Esophagus (tissue), 2 donors: ENCODE measurements around the gene SLC7A8. TPM values are rescaled to one million over a fixed set of nuclear protein-coding genes. Genes with fewer than 3 reads are reported as not detected.

Experiments
- H3K27ac ChIP-seq, 2 donors: one replicate each; pipeline ENCODE4 v1.5.1; 2013; ENCODE audit warnings: low read depth in 2 of 2, mild to moderate bottlenecking in 2 of 2, inconsistent platforms in 1 of 2, low read length in 1 of 2, moderate library complexity in 1 of 2
- H3K27me3 ChIP-seq, 2 donors: one replicate each; pipeline ENCODE4 v1.6.1; 2013; ENCODE audit warnings: low read length in 2 of 2, control low read depth in 1 of 2, mild to moderate bottlenecking in 1 of 2; ENCODE audit not compliant: insufficient read depth in 2 of 2, control insufficient read depth in 1 of 2
- H3K36me3 ChIP-seq, 2 donors: one replicate each; pipeline ENCODE4 v1.6.1; 2013; ENCODE audit warnings: low read length in 1 of 2; ENCODE audit not compliant: control insufficient read depth in 2 of 2, insufficient read depth in 2 of 2
- H3K4me1 ChIP-seq, 2 donors: one replicate each; pipeline ENCODE4 v1.6.1; 2013; ENCODE audit warnings: low read length in 1 of 2; ENCODE audit not compliant: control insufficient read depth in 2 of 2, insufficient read depth in 2 of 2
- H3K4me3 ChIP-seq, 2 donors: one replicate each; pipeline ENCODE4 v1.5.1; 2013; ENCODE audit warnings: low read length in 2 of 2, mild to moderate bottlenecking in 2 of 2, low read depth in 1 of 2, moderate library complexity in 1 of 2
- H3K9me3 ChIP-seq, 2 donors: one replicate each; pipeline ENCODE4 v1.6.1; 2013; ENCODE audit warnings: mild to moderate bottlenecking in 2 of 2, low read depth in 1 of 2, low read length in 1 of 2, moderate library complexity in 1 of 2; ENCODE audit not compliant: control insufficient read depth in 2 of 2, insufficient read depth in 1 of 2
- WGBS, 2 donors: extraction: QIAGEN DNeasy Blood & Tissue Kit; methylation state at CpG; one replicate each; pipeline ENCODE4 v1.1.7; 2013; 5-methylcytosine and 5-hydroxymethylcytosine counted together
- polyA plus RNA-seq, 2 donors: library from polyadenylated mRNA; stranded (reverse); fragments of 200-250 nt; gene quantifications; one replicate each; pipeline ENCODE4 v1.2.3, GENCODE V29; 2013
- donor health status: healthy with polysubstance abuse.
- donor health status: Bipolar disorder and iron deficiency.

Gene SLC7A8
- polyA plus RNA-seq, 2 donors = 27.5 to 33.4 TPM

DNA sequence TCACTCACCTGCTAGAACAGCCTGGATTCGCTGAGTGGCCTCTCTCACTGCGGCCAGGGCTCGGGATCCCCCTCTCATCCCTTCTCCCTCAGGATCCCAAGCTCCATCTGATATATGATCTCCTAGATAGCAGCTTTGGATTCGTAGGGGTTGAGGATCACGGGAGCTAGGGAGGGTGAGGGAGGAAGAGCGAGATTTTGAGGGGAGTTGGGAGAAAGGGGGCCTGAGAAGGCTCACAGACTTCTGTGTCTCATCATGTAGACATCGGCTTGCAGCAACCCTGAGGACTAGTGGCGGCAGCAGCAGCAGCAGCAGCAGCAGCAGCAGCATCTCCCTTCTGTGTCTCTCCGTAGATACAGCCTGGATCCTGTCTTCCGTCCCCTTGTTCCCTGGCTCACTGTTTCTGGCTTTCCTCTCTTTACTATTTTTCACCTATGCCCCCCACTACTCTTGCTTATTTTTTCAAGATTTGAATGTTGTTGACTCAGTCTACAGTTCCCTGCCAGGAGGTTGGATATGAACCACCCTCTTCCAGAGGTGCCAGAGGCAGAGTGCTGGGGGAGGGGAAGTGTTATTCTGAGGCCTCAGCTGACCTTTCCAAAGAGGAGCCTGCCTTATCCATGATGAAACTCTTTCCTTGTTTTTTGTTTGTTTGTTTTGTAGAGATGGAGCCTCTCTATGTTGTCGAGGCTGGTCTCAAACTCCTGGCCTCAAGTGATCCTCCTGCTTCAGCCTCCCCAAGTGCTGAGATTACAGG lies 78.7 kb downstream of the SLC7A8 start, which contains the start of gene CIROP:
Gene CIROP, minus strand, starts transcription at position 399 of the 757 bp plus-strand sequence. Its CDS starts 69 bp downstream, at position 330.
- Histone ChIP-seq H3K4me1 (no peaks in the 10 kb centered on the region), H3K4me3 (no peak within 1 kb of the TSS), H3K36me3 (no peaks in the 10 kb centered on the region), H3K27me3 (no peaks in the 10 kb centered on the region), H3K9me3 (no peaks in the 10 kb centered on the region), H3K27ac (no peak within 1 kb of the TSS)
- 64 to 70% methylated on average over 11 of the region's 11 CpGs for WGBS, 2 donors

- Histone ChIP-seq H3K9me3 (no peaks in the 10 kb centered on the region), H3K4me3 (no peak overlapping the region), H3K27ac (no peak overlapping the region), H3K36me3 (no peaks in the 10 kb centered on the region), H3K4me1 (no peaks in the 10 kb centered on the region), H3K27me3 (no peaks in the 10 kb centered on the region)
- WGBS, 2 donors = 80 to 85% methylated on average over 6 of the region's 6 CpGs
Measured at GRCh38 chr14:23104070-23104590, 79.3 kb downstream of the SLC7A8 start.

- 81 to 86% methylated on average over 4 of the region's 4 CpGs for WGBS, 2 donors
- H3K27ac ChIP-seq = no peak overlapping the region
- peaks cover 0 to 2% of the 10 kb centered on the region in 2 donors for H3K36me3 ChIP-seq
- no peak overlapping the region for H3K4me3 ChIP-seq
- H3K4me1 ChIP-seq = no peaks in the 10 kb centered on the region
- H3K9me3 ChIP-seq = no peaks in the 10 kb centered on the region
- H3K27me3 ChIP-seq = no peaks in the 10 kb centered on the region
Measured at GRCh38 chr14:23103581-23103980, 79.9 kb downstream of the SLC7A8 start.

GRCh38 chr14:23102801-23103200 lies 80.7 kb downstream of the SLC7A8 start:
- no peak overlapping the region for H3K27ac ChIP-seq
- 86 to 88% methylated on average over 2 of the region's 2 CpGs for WGBS, 2 donors
- peaks cover 0 to 4% of the 10 kb centered on the region in 2 donors for H3K36me3 ChIP-seq
- no peaks in the 10 kb centered on the region for H3K27me3 ChIP-seq
- H3K4me3 ChIP-seq = no peak overlapping the region
- H3K9me3 ChIP-seq = no peaks in the 10 kb centered on the region
- H3K4me1 ChIP-seq = no peaks in the 10 kb centered on the region

GRCh38 chr14:23101986-23102625 lies 81.4 kb downstream of the SLC7A8 start:
- H3K36me3 ChIP-seq = peaks cover 0 to 7% of the 10 kb centered on the region in 2 donors
- no peaks in the 10 kb centered on the region for H3K27me3 ChIP-seq
- H3K4me3 ChIP-seq = no peak overlapping the region
- no peaks in the 10 kb centered on the region for H3K9me3 ChIP-seq
- no peaks in the 10 kb centered on the region for H3K4me1 ChIP-seq
- WGBS, 2 donors = 70 to 77% methylated on average over 10 of the region's 10 CpGs
- H3K27ac ChIP-seq = no peak overlapping the region

- H3K27ac ChIP-seq = no peak overlapping the region
- H3K36me3 ChIP-seq = peaks cover 0 to 7% of the 10 kb centered on the region in 2 donors
- peaks cover 0 to 2% of the 10 kb centered on the region in 2 donors for H3K4me1 ChIP-seq
- no peaks in the 10 kb centered on the region for H3K9me3 ChIP-seq
- WGBS, 2 donors = 77 to 81% methylated on average over 6 of the region's 6 CpGs
- H3K4me3 ChIP-seq = no peak overlapping the region
- H3K27me3 ChIP-seq = no peaks in the 10 kb centered on the region
Measured at GRCh38 chr14:23101213-23101970, 82.1 kb downstream of the SLC7A8 start.

DNA sequence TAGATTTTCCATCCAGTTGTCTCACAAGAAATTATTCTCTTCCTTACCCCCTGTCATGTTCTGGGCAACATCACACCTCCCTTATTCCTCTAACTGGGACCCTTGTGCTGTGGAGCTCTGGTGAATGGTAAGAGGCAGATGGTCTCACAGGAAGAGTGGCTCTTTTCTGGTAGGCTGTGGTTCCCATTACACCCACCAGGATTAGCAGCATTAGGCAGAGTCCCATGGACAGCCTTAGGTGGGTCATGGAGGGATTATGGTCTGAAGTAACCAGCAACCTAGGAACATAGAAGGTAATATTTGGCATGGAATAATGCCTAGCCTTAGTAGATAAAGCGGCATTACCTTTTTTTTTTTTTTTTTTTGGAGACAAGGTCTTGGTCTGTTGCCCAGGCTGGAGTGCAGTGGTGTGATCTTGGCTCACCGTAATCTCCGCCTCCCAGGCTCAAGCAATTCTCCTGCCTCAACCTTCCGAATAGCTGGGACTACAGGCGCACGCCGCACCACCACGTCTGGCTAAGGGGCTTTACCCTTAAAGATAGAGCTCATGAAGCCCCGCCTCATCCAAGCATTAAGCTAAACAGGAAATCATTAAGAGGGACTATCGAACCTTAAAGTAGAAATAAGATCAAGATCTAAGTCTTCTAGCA lies 84.1 kb downstream of the SLC7A8 start:
- H3K4me3 ChIP-seq = no peak overlapping the region
- peaks cover 0 to 2% of the 10 kb centered on the region in 2 donors for H3K4me1 ChIP-seq
- no peaks in the 10 kb centered on the region for H3K27me3 ChIP-seq
- H3K9me3 ChIP-seq = no peaks in the 10 kb centered on the region
- WGBS, 2 donors = 74 to 88% methylated on average over 10 of the region's 10 CpGs
- H3K36me3 ChIP-seq = peaks cover 0 to 7% of the 10 kb centered on the region in 2 donors
- H3K27ac ChIP-seq = no peak overlapping the region

GRCh38 chr14:23097786-23098185 lies 85.7 kb downstream of the SLC7A8 start:
- Histone ChIP-seq H3K4me3 (no peak overlapping the region), H3K4me1 (peaks cover 0 to 2% of the 10 kb centered on the region in 2 donors), H3K27me3 (no peaks in the 10 kb centered on the region), H3K9me3 (no peaks in the 10 kb centered on the region), H3K36me3 (peaks cover 0 to 7% of the 10 kb centered on the region in 2 donors), H3K27ac (no peak overlapping the region)
- 86 to 91% methylated on average over 7 of the region's 7 CpGs for WGBS, 2 donors
